Natural killer cell (primary cell): ENCODE results near the gene PGLYRP4. TPM values are rescaled to one million over a fixed set of nuclear protein-coding genes. Genes with fewer than 3 reads are reported as not detected.

Source experiments
- ATAC-seq, 3 donors: fragments of 150-1000 bp in 2 of 3; fragments of 200-7000 bp in 1 of 3; cut with Tn5 transposase; 1 replicate in 1 of 3; 2 replicates in 2 of 3; pipeline ENCODE4 v1.10.0; 2021; ENCODE audit warnings: mild to moderate bottlenecking in 2 of 3, moderate library complexity in 2 of 3
- DNase-seq, 2 donors: peaks; one replicate each; pipeline versions ENCODE4 v3.0.0 to v3.0.0-alpha.2; 2013 to 2021; ENCODE audit warnings: mixed read lengths in 1 of 2
- H3K27ac ChIP-seq: one replicate; pipeline ENCODE4 v1.5.1; 2013; ENCODE audit warnings: mild to moderate bottlenecking, low read length
- H3K27me3 ChIP-seq: one replicate; pipeline ENCODE4 v1.6.1; 2013; ENCODE audit warnings: low read length; ENCODE audit not compliant: control insufficient read depth, insufficient read depth
- H3K36me3 ChIP-seq: one replicate; pipeline ENCODE4 v1.6.1; 2013; ENCODE audit warnings: low read length; ENCODE audit not compliant: control insufficient read depth, insufficient read depth
- H3K4me1 ChIP-seq: one replicate; pipeline ENCODE4 v1.6.1; 2013; ENCODE audit warnings: low read length; ENCODE audit not compliant: control insufficient read depth, insufficient read depth
- H3K4me3 ChIP-seq: one replicate; pipeline ENCODE4 v1.5.1; 2013; ENCODE audit warnings: low read length
- H3K9me3 ChIP-seq: one replicate; pipeline ENCODE4 v1.6.1; 2013; ENCODE audit warnings: low read length; ENCODE audit not compliant: control insufficient read depth, insufficient read depth
- H3K27ac Mint-ChIP-seq, 2 donors: one replicate each; pipeline ENCODE4 v1.8.0; 2022; ENCODE audit warnings: mild to moderate bottlenecking in 2 of 2, mixed read lengths in 2 of 2, moderate library complexity in 1 of 2
- H3K27me3 Mint-ChIP-seq, 2 donors: one replicate each; pipeline ENCODE4 v1.8.0; 2022; ENCODE audit warnings: low read depth in 2 of 2, mixed read lengths in 2 of 2
- H3K36me3 Mint-ChIP-seq: one replicate; pipeline ENCODE4 v1.8.0; 2022; ENCODE audit warnings: mixed read lengths
- H3K4me1 Mint-ChIP-seq, 2 donors: one replicate each; pipeline ENCODE4 v1.8.0; 2022; ENCODE audit warnings: mixed read lengths in 2 of 2
- H3K4me3 Mint-ChIP-seq: one replicate; pipeline ENCODE4 v1.8.0; 2022; ENCODE audit warnings: mild to moderate bottlenecking, moderate library complexity, mixed read lengths
- H3K9me3 Mint-ChIP-seq, 2 donors: one replicate each; pipeline ENCODE4 v1.8.0; 2022; ENCODE audit warnings: mixed read lengths in 2 of 2
- WGBS: methylation state at CpG from one replicate; pipeline ENCODE4 v1.1.7; 2013; ENCODE audit warnings: missing lambda C conversion rate; ENCODE audit not compliant: insufficient coverage; 5-methylcytosine and 5-hydroxymethylcytosine counted together
- intact Hi-C: fragments of 100-400 bp; cut with micrococcal nuclease; formaldehyde crosslinking; loops from one replicate; pipeline ENCODE4 v1.14.2; 2022
- total RNA-seq, 4 donors: library from RNA; stranded (reverse); fragments of 120-200 nt in 1 of 4; gene quantifications; one replicate each; pipeline versions ENCODE4 v1.2.3 to v1.2.4, GENCODE V29; 2013 to 2022
- TF ChIP-seq, protein P1 (sequence below): fragments of 200-600 bp; IDR thresholded peaks from one replicate; pipeline ENCODE4 v1.8.0; 2022; ENCODE audit warnings: antibody characterized with exemption

Gene PGLYRP4
- total RNA-seq, 3 donors from 2014 or later (not counting 1 experiment from before 2014, with no cell fraction given), result not detected

DNA sequence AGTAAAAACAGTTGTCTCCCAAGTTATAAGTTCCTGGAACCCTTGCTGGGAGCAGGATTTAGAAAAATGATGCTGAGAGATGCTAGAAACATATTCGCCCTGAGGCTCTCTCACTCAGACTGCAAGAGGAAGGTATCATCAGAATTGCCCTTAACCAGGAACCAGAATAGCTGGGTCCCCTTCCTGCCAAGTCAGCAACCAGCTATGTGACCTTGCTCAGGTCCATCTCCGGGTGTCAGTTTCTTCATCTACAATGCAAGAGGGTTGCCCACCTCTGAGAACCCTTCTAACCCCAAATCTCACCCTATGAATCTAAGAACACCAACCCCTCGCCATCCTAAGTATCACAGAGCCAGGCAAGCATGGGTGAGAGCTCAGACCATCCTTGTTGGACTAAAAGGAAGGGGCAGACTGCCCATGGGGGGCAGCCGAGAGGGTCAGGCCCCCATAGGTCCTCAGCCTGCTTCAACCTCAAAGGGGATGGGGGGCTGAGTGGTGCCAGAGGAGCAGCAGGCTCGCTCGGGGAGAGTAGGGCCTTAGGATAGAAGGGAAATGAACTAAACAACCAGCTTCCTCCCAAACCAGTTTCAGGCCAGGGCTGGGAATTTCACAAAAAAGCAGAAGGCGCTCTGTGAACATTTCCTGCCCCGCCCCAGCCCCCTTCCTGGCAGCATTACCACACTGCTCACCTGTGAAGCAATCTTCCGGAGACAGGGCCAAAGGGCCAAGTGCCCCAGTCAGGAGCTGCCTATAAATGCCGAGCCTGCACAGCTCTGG, 8.6 kb upstream of the PGLYRP4 start:
- Mint-ChIP-seq H3K27ac (no peak overlapping the region), H3K4me1 (peaks cover 0 to 8% of the 10 kb centered on the region in 2 donors), H3K27me3 (peaks cover 5 to 18% of the 10 kb centered on the region in 2 donors), H3K9me3 (no peaks in the 10 kb centered on the region), H3K4me3 (no peak overlapping the region), H3K36me3 (no peaks in the 10 kb centered on the region)
- Histone ChIP-seq H3K27ac (no peak overlapping the region), H3K9me3 (no peaks in the 10 kb centered on the region), H3K4me3 (no peak overlapping the region), H3K4me1 (peaks cover 7% of the 10 kb centered on the region), H3K36me3 (no peaks in the 10 kb centered on the region), H3K27me3 (no peaks in the 10 kb centered on the region)
- 35% methylated on average over 10 of the region's 10 CpGs for WGBS
- intact Hi-C loops, result no loop called here
- ATAC-seq, result peak in 1 of 3 donors; percentile 35
- peak in 1 of 2 donors; percentile 14 for DNase-seq
- TF ChIP-seq, protein P1, sequence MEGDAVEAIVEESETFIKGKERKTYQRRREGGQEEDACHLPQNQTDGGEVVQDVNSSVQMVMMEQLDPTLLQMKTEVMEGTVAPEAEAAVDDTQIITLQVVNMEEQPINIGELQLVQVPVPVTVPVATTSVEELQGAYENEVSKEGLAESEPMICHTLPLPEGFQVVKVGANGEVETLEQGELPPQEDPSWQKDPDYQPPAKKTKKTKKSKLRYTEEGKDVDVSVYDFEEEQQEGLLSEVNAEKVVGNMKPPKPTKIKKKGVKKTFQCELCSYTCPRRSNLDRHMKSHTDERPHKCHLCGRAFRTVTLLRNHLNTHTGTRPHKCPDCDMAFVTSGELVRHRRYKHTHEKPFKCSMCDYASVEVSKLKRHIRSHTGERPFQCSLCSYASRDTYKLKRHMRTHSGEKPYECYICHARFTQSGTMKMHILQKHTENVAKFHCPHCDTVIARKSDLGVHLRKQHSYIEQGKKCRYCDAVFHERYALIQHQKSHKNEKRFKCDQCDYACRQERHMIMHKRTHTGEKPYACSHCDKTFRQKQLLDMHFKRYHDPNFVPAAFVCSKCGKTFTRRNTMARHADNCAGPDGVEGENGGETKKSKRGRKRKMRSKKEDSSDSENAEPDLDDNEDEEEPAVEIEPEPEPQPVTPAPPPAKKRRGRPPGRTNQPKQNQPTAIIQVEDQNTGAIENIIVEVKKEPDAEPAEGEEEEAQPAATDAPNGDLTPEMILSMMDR, result no peak

GRCh38 chr1:153356392-153357075, 7.9 kb upstream of the PGLYRP4 start:
- Mint-ChIP-seq H3K4me1 (peaks cover 0 to 8% of the 10 kb centered on the region in 2 donors), H3K27me3 (peaks cover 5 to 18% of the 10 kb centered on the region in 2 donors), H3K36me3 (no peaks in the 10 kb centered on the region), H3K27ac (no peak overlapping the region), H3K4me3 (no peak overlapping the region), H3K9me3 (no peaks in the 10 kb centered on the region)
- 90% methylated on average over 8 of the region's 8 CpGs for WGBS
- DNase-seq, result no peak
- ATAC-seq, result no peak
- TF ChIP-seq, protein P1, result no peak
- no peaks in the 10 kb centered on the region for H3K9me3 ChIP-seq
- H3K27ac ChIP-seq, result no peak overlapping the region
- intact Hi-C loops, result no loop called here
- no peak overlapping the region for H3K4me3 ChIP-seq
- peaks cover 7% of the 10 kb centered on the region for H3K4me1 ChIP-seq
- H3K36me3 ChIP-seq, result no peaks in the 10 kb centered on the region
- H3K27me3 ChIP-seq, result no peaks in the 10 kb centered on the region

DNA sequence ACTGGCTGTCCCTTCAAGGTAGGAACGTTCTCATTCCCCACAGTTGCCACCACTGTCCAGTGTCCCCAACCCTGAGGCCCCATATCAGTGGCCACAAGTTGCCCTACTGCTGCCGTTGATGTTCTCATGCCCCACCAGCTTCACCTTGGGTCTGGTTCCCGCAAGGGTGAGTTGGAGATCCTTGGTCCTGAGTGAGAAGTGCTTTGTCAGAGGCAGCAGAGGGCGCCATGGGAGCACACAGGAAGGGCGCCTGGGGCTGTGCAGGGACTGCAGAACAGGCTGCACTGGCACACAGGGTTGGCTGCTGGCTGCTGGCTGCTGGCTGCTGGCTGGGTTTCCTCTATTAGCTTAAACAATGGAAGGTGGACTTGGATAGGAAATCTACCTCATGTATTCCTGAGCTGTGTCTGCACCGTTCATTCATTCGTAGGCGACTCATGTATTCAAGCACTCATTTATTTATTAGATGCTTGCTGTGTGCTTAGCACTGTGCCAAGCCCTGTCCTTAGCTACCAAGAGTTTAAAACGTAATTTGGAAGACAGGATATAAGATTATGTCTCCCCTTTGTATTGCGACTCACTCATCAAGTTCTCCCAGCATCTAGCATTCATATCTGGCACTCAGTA, 6.9 kb upstream of the PGLYRP4 start:
- Histone ChIP-seq H3K4me1 (peaks cover 7% of the 10 kb centered on the region), H3K27me3 (peaks cover 2% of the 10 kb centered on the region), H3K4me3 (no peak overlapping the region), H3K36me3 (no peaks in the 10 kb centered on the region), H3K9me3 (no peaks in the 10 kb centered on the region), H3K27ac (no peak overlapping the region)
- peaks cover 5 to 18% of the 10 kb centered on the region in 2 donors for H3K27me3 Mint-ChIP-seq
- intact Hi-C loops, result no loop called here
- peaks cover 0 to 8% of the 10 kb centered on the region in 2 donors for H3K4me1 Mint-ChIP-seq
- H3K4me3 Mint-ChIP-seq, result no peak overlapping the region
- ATAC-seq, result peak in 2 of 3 donors; percentile 62 to 69
- peak in 1 of 2 donors; percentile 54 for DNase-seq
- no peaks in the 10 kb centered on the region for H3K36me3 Mint-ChIP-seq
- WGBS, result 50% methylated on average over 9 of the region's 10 CpGs
- TF ChIP-seq, protein P1, result no peak
- no peaks in the 10 kb centered on the region for H3K9me3 Mint-ChIP-seq
- H3K27ac Mint-ChIP-seq, result no peak overlapping the region
